IPS-20b (cell line): ENCODE data around the gene GOLGA3.
"Not testable (repeated sequence)": the region's sequence is repeated elsewhere in the genome, so short reads cannot be mapped to it uniquely, and the experiment has no call there.

Source experiments
- H3K27ac ChIP-seq: one replicate; pipeline ENCODE4 v1.5.1; 2013; ENCODE audit warnings: low read length
- H3K27me3 ChIP-seq: 2 replicates; pipeline ENCODE4 v1.6.1; 2013; ENCODE audit warnings: mild to moderate bottlenecking, low read length, inconsistent platforms; ENCODE audit not compliant: insufficient read depth
- H3K36me3 ChIP-seq: 2 replicates; pipeline ENCODE4 v1.6.1; 2013; ENCODE audit warnings: low read depth, mild to moderate bottlenecking, inconsistent platforms, low read length, moderate library complexity; ENCODE audit not compliant: insufficient read depth
- H3K4me1 ChIP-seq: 2 replicates; pipeline ENCODE4 v1.6.1; 2013; ENCODE audit warnings: mild to moderate bottlenecking, control low read depth, inconsistent platforms, low read length, moderate library complexity; ENCODE audit not compliant: insufficient read depth
- H3K4me3 ChIP-seq: 2 replicates; pipeline ENCODE4 v1.5.1; 2013; ENCODE audit warnings: mild to moderate bottlenecking, low read length, inconsistent platforms
- H3K9ac ChIP-seq: 2 replicates; pipeline ENCODE4 v1.6.1; 2013; ENCODE audit warnings: low read depth, mild to moderate bottlenecking, inconsistent platforms, low read length, moderate library complexity
- H3K9me3 ChIP-seq: 2 replicates; pipeline ENCODE4 v1.6.1; 2013; ENCODE audit warnings: mild to moderate bottlenecking, low read depth, low read length, inconsistent platforms; ENCODE audit not compliant: insufficient read depth

The GOLGA3 gene

GRCh38 chr12:132831771-132832170 lies 3.1 kb upstream of the GOLGA3 start:
- Histone ChIP-seq H3K4me1 (no peaks in the 10 kb centered on the region), H3K4me3 (no peak overlapping the region), H3K27ac (no peak overlapping the region), H3K9me3 (no peaks in the 10 kb centered on the region), H3K27me3 (no peaks in the 10 kb centered on the region), H3K9ac (no peak overlapping the region), H3K36me3 (peaks cover 7% of the 10 kb centered on the region)

GRCh38 chr12:132827763-132828703 lies 636 bp downstream of the GOLGA3 start:
- Histone ChIP-seq H3K4me3 (peak overlapping the region; percentile 94), H3K36me3 (peaks cover 30% of the 10 kb centered on the region), H3K9me3 (no peaks in the 10 kb centered on the region), H3K9ac (peak overlapping the region; percentile 98), H3K4me1 (no peaks in the 10 kb centered on the region), H3K27ac (no peak overlapping the region), H3K27me3 (no peaks in the 10 kb centered on the region)

- Histone ChIP-seq H3K4me3 (no peak overlapping the region), H3K36me3 (peaks cover 35% of the 10 kb centered on the region), H3K27me3 (no peaks in the 10 kb centered on the region), H3K27ac (no peak overlapping the region), H3K9ac (no peak overlapping the region), H3K9me3 (no peaks in the 10 kb centered on the region), H3K4me1 (no peaks in the 10 kb centered on the region)
Measured at GRCh38 chr12:132825861-132826260, 2.8 kb downstream of the GOLGA3 start.

GRCh38 chr12:132825089-132825488 lies 3.6 kb downstream of the GOLGA3 start:
- peaks cover 41% of the 10 kb centered on the region for H3K36me3 ChIP-seq
- no peak overlapping the region for H3K4me3 ChIP-seq
- no peak overlapping the region for H3K9ac ChIP-seq
- H3K9me3 ChIP-seq: no peaks in the 10 kb centered on the region
- no peaks in the 10 kb centered on the region for H3K4me1 ChIP-seq
- no peaks in the 10 kb centered on the region for H3K27me3 ChIP-seq
- no peak overlapping the region for H3K27ac ChIP-seq

- Histone ChIP-seq H3K9ac (no peak overlapping the region), H3K9me3 (no peaks in the 10 kb centered on the region), H3K27ac (no peak overlapping the region), H3K4me1 (no peaks in the 10 kb centered on the region), H3K36me3 (peaks cover 51% of the 10 kb centered on the region), H3K4me3 (no peak overlapping the region), H3K27me3 (no peaks in the 10 kb centered on the region)
Measured at GRCh38 chr12:132824053-132824452, 4.6 kb downstream of the GOLGA3 start.

- peaks cover 61% of the 10 kb centered on the region for H3K36me3 ChIP-seq
Measured at GRCh38 chr12:132818562-132818961, 10.1 kb downstream of the GOLGA3 start.

GRCh38 chr12:132814232-132814631 lies 14.4 kb downstream of the GOLGA3 start:
- H3K4me3 ChIP-seq: no peak overlapping the region
- no peaks in the 10 kb centered on the region for H3K4me1 ChIP-seq
- H3K36me3 ChIP-seq: peaks cover 66% of the 10 kb centered on the region
- H3K27me3 ChIP-seq: no peaks in the 10 kb centered on the region
- no peak overlapping the region for H3K9ac ChIP-seq
- H3K9me3 ChIP-seq: no peaks in the 10 kb centered on the region; the same call in none of the 2 replicates
- H3K27ac ChIP-seq: no peak overlapping the region

More at GRCh38 chr12:132818562-132818961, 10.1 kb downstream of the GOLGA3 start:
- Histone ChIP-seq H3K27me3 (no peaks in the 10 kb centered on the region), H3K4me1 (no peaks in the 10 kb centered on the region), H3K9ac (no peak overlapping the region), H3K27ac (no peak overlapping the region), H3K9me3 (no peaks in the 10 kb centered on the region), H3K4me3 (no peak overlapping the region)

- no peaks in the 10 kb centered on the region; the same call in none of the 2 replicates for H3K9me3 ChIP-seq
- H3K27ac ChIP-seq: no peak overlapping the region
- H3K9ac ChIP-seq: no peak overlapping the region
- H3K4me1 ChIP-seq: no peaks in the 10 kb centered on the region
- no peak overlapping the region for H3K4me3 ChIP-seq
- H3K36me3 ChIP-seq: peaks cover 60% of the 10 kb centered on the region
- H3K27me3 ChIP-seq: no peaks in the 10 kb centered on the region
Measured at GRCh38 chr12:132813443-132813842, 15.2 kb downstream of the GOLGA3 start.

- no peak overlapping the region for H3K4me3 ChIP-seq
- H3K27ac ChIP-seq: no peak overlapping the region
- peaks cover 61% of the 10 kb centered on the region for H3K36me3 ChIP-seq
- no peaks in the 10 kb centered on the region for H3K4me1 ChIP-seq
- no peak overlapping the region for H3K9ac ChIP-seq
- H3K9me3 ChIP-seq: no peaks in the 10 kb centered on the region; the same call in none of the 2 replicates
- H3K27me3 ChIP-seq: no peaks in the 10 kb centered on the region
Measured at GRCh38 chr12:132812631-132813305, 15.9 kb downstream of the GOLGA3 start.

- H3K27me3 ChIP-seq, H3K9me3 ChIP-seq, H3K4me3 ChIP-seq, H3K4me1 ChIP-seq, H3K27ac ChIP-seq, H3K9ac ChIP-seq: not testable (repeated sequence)
- H3K36me3 ChIP-seq: peaks cover 60% of the 10 kb centered on the region
Measured at GRCh38 chr12:132809391-132809790, 19.3 kb downstream of the GOLGA3 start.

- Histone ChIP-seq H3K9me3 (no peaks in the 10 kb centered on the region; the same call in none of the 2 replicates), H3K4me1 (no peaks in the 10 kb centered on the region), H3K4me3 (no peak overlapping the region), H3K27ac (no peak overlapping the region), H3K36me3 (peaks cover 61% of the 10 kb centered on the region), H3K27me3 (no peaks in the 10 kb centered on the region), H3K9ac (no peak overlapping the region)
Measured at GRCh38 chr12:132807295-132808092, 21.2 kb downstream of the GOLGA3 start.
